Fibroblast of peridontal ligament (primary cell): ENCODE measurements around the gene SLC52A3.

Experiments used
- DNase-seq: peaks from one replicate; pipeline ENCODE4 v3.0.0-alpha.2; 2010; ENCODE audit errors: extremely low read depth

SLC52A3 gene

GRCh38 chr20:766906-767305 is 1.4 kb downstream of the SLC52A3 start:
- no peak for DNase-seq

- DNase-seq, result no peak
Measured at GRCh38 chr20:764255-764654, 4.0 kb downstream of the SLC52A3 start.

DNA sequence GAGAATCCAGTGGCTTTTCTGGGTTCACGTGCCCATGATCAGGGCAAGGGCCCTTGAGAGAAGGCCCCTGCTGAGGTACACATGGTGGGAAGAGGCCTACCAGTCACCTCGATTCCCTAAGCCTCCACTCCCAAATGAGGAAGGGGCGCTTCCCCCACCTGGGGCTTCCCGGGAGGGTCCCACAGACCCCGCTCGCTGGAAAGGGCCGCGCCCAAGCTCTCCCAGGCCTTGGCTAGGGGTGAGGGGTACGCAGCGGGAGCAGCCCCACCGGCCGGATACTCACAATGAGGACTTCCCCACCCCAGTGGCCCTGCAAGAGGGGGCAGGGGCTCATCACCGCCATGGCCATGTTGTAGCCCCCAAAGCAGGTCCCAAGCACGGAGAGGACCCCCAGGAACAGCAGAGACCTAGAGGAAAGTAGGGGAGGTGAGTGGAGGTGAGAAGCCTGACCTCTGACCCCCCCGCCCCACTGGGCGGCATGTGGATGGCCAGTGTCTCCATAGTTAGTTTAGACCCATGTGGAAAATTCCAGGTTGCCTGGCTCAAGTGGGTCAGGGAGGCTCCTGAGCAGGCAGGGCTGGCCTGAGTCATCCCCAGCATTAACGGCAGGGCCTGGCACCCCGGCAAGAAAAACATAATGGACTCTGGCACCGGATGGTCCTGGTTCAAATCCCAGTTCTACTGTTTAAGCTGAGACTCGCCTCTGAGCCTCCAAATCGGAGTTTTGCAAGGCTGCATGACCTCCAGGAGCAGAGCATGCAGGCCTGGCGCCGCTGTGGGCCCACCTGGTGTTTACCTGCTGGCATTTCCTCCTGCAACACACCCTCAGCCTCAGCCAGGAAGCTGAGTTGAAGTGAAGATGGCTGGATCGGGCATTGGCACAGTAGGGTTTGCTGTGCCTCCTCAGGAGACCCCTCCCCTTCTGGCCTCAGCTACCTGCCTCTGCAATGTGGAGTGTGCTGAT is 6.6 kb downstream of the SLC52A3 start:
- no peak for DNase-seq

- no peak for DNase-seq
Measured at GRCh38 chr20:760751-761417, 7.4 kb downstream of the SLC52A3 start.

DNA sequence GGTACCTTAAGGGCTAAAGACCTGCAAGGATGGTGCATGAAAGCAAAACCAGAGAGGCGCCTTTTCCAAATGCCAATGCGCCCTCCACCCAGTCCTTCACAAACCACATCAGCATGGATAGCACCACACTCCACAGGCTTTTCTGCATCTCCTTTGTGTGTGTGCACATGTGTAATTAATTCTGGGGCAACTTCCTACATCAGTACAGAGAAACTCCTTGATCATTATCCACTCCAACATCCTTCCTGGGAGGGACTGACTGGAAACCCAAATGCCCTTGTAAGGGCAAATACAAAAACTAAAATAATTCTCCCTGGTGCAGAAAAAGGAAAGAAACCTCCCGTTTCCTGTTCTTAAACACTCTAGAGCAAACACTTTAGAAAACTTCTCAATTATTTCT is 10.8 kb downstream of the SLC52A3 start:
- DNase-seq, result no peak

DNA sequence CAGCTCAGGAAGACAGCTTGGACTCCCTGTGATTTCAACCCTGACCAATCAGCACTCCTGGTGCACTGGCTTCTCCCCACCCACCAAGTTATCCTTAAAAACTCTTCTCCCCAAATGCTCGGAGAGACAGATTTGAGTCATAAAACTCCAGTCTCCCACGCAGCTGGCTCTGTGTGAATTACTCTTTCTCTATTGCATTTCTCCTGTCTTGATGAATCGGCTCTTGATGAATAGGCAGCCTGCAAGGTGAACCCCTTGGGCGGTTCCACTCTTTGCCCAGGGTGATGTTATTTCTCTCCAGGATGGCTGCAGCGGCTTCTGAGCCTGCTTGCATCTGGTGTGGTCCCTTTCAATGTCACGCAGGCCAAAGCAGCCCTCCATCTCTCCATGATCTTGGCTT is 12.4 kb downstream of the SLC52A3 start:
- no peak for DNase-seq

DNA sequence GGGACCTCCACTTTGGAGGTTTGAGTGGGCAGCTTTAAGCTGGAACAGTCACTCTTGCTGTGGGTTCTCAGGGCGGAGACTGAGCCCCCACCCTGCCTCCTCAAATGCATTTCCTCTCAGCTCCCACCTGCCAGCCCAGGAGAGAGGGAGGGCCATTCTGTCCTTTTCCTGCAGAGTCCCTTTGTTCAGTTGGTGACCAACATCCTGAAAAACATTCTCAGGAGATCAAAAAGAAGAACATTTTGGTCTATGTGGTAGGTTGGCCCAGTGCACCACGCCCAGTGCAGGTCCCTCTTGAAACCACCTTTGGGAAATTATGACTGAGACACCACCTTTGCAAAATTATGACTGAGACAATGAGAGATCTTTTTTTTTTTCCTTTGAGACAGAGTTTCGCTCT is 13.4 kb downstream of the SLC52A3 start:
- no peak for DNase-seq

- no peak for DNase-seq
Measured at GRCh38 chr20:753897-754635, 14.2 kb downstream of the SLC52A3 start.

DNA sequence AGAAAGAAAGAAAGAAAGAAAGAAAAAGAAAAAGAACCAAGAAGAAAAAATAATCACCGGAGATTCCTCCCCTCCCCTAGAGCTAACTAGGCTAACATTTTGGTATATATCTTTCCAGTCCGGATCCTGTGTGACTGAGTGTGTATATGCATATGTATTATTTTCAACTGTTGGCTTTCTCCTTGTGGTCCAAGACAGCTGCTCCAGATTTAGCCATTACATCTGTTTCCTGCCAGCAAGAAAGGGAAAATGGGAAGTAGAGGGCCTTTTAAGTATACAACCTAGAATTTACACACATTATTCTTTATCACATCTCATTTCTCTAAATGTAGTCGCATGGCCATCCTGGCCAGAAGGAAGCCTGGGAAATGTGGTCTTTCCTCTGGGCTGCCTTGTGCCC is 15.2 kb downstream of the SLC52A3 start:
- no peak for DNase-seq

GRCh38 chr20:752291-752690 is 16.0 kb downstream of the SLC52A3 start:
- no peak for DNase-seq

DNA sequence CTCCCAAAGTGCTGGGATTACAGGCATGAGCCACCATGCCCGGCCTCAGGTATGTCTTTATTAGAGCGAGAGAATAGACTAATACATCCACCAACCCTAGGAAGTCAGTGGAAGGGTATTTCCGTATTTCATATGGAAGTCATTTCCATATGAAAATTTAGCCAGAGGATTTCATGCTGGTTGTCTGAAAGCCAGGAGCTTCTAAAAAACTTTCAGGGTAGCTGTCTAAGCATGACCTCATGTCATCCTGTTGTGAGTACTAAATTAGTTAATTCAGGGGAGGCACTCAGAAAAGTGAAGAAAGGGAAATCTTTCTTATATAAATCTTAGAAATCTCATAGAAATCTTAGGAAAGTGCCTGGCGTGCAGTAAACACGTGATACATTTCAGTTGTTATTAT is 16.5 kb downstream of the SLC52A3 start:
- DNase-seq, result no peak

GRCh38 chr20:750801-751200 is 17.5 kb downstream of the SLC52A3 start:
- no peak for DNase-seq

GRCh38 chr20:745683-746301 is 22.5 kb downstream of the SLC52A3 start:
- DNase-seq, result no peak

GRCh38 chr20:742156-742555 is 26.1 kb downstream of the SLC52A3 start:
- DNase-seq, result no peak

DNA sequence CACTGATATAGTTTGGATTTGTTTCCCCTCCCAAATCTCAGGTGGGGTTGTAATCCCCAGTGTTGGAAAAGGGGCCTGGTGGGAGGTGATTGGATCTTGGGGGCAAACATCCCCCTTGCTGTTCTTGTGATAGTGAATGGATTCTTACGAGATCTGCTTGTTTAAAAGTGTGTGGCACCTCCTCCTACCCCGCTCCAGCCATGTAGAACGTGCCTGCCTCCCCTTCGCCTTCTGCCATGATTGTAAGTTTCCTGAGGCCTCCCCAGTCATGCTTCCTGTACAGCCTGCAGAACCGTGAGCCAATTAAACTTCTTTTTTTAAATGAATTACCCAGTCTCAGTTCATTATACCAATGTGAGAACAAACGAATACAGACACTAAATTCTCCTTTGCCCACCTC is 26.7 kb downstream of the SLC52A3 start:
- DNase-seq, result no peak

GRCh38 chr20:740162-740561 is 28.1 kb downstream of the SLC52A3 start:
- DNase-seq, result no peak

DNA sequence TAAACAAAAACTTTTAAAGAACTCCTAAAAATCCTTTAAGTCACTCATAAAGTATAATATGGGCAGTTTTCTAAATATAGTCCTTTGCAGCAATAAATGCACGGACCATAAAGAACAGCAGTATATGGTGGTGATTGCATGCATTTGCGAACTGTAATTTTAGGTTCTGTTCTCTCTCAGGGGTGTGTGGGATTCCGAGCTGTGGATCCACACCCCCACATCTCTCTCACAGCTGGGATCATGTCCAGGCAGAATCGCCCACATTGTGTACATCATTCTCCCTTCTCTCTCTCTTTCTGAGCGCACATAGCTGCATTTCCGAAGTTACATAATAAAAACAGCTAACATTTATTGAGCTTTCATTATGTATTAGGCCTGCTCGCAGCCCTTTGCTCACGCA is 28.6 kb downstream of the SLC52A3 start:
- DNase-seq, result no peak

DNA sequence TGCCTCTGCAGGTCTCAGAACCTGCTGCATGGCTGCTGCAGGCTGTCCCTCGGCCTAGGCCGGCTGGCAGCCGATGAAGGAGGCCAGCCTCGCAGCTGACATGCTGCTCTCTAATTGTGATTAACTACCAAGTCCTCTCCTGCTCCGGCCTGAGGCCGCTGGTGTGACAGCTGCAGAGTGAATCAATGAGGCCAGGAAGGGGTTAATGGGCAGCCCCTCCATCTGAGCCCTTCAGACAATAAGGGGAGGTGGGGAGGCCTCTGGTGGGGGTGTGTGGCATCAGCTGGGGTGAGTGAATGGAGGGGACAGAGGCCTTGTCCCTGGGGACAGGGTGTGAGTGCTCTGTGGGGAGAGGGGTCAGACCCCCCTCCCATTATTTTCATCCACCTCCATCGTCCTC is 34.4 kb downstream of the SLC52A3 start:
- DNase-seq, result no peak

- no peak for DNase-seq
Measured at GRCh38 chr20:732727-733126, 35.6 kb downstream of the SLC52A3 start.

- DNase-seq, result no peak
Measured at GRCh38 chr20:731891-732560, 36.3 kb downstream of the SLC52A3 start.

- DNase-seq, result no peak
Measured at GRCh38 chr20:730005-730404, 38.3 kb downstream of the SLC52A3 start.
